Neuronal stem cell (in vitro differentiated cells): ENCODE results near the gene EGR1.

ENCODE experiments used
- DNase-seq: peaks from one replicate; pipeline ENCODE4 v3.0.0-alpha.2; 2013; ENCODE audit warnings: low spot score
- H2AFZ ChIP-seq: one replicate; pipeline ENCODE4 v1.6.1; 2013; ENCODE audit warnings: mild to moderate bottlenecking, low read length, inconsistent platforms
- H2AK5ac ChIP-seq: 2 replicates; pipeline ENCODE4 v1.6.1; 2013; ENCODE audit warnings: low read depth, mild to moderate bottlenecking, inconsistent platforms, low read length, moderate library complexity, mixed read lengths
- H2BK120ac ChIP-seq: 2 replicates; pipeline ENCODE4 v1.6.1; 2013; ENCODE audit warnings: low read depth, mild to moderate bottlenecking, inconsistent platforms, low read length, moderate library complexity, mixed read lengths
- H2BK12ac ChIP-seq: one replicate; pipeline ENCODE4 v1.6.1; 2013; ENCODE audit warnings: low read length, inconsistent platforms
- H2BK15ac ChIP-seq: 2 replicates; pipeline ENCODE4 v1.6.1; 2013; ENCODE audit warnings: mild to moderate bottlenecking, low read length, inconsistent platforms, mixed read lengths
- H2BK5ac ChIP-seq: one replicate; pipeline ENCODE4 v1.6.1; 2013; ENCODE audit warnings: inconsistent platforms, mild to moderate bottlenecking, low read length, moderate library complexity
- H3K14ac ChIP-seq: one replicate; pipeline ENCODE4 v1.6.1; 2013; ENCODE audit warnings: low read length, inconsistent platforms
- H3K18ac ChIP-seq: 2 replicates; pipeline ENCODE4 v1.6.1; 2013; ENCODE audit warnings: low read length, inconsistent platforms
- H3K23ac ChIP-seq: 2 replicates; pipeline ENCODE4 v1.6.1; 2013; ENCODE audit warnings: low read depth, mild to moderate bottlenecking, mixed read lengths, low read length, inconsistent platforms; ENCODE audit not compliant: poor library complexity
- H3K27ac ChIP-seq: replicated peaks from 3 replicates; pipeline ENCODE4 v1.5.1; 2013; ENCODE audit warnings: low read length, inconsistent platforms
- H3K27me3 ChIP-seq, 3 experiments: 2 replicates each; pipeline ENCODE4 v1.6.1; 2013; ENCODE audit warnings: low read length in 3 of 3, mild to moderate bottlenecking in 2 of 3, inconsistent platforms in 1 of 3, low read depth in 1 of 3, mixed read lengths in 1 of 3, moderate library complexity in 1 of 3; ENCODE audit not compliant: control insufficient read depth in 3 of 3, insufficient read depth in 3 of 3
- H3K36me3 ChIP-seq, 2 donors: replicated peaks in 1 of 2; 2 replicates each; pipeline ENCODE4 v1.6.1; 2013; ENCODE audit warnings: low read length in 2 of 2; ENCODE audit not compliant: control insufficient read depth in 2 of 2, insufficient read depth in 2 of 2
- H3K4ac ChIP-seq: 2 replicates; pipeline ENCODE4 v1.6.1; 2013; ENCODE audit warnings: inconsistent platforms, mild to moderate bottlenecking, low read length, moderate library complexity
- H3K4me1 ChIP-seq, 2 donors: 1 replicate in 1 of 2; 2 replicates in 1 of 2; pipeline ENCODE4 v1.6.1; 2013; ENCODE audit warnings: low read length in 2 of 2, low read depth in 1 of 2; ENCODE audit not compliant: control insufficient read depth in 2 of 2, insufficient read depth in 1 of 2
- H3K4me2 ChIP-seq: one replicate; pipeline ENCODE4 v1.6.1; 2013; ENCODE audit warnings: mild to moderate bottlenecking, low read length, inconsistent platforms; ENCODE audit not compliant: insufficient read depth, poor library complexity, severe bottlenecking
- H3K4me3 ChIP-seq, 2 donors: 2 replicates each; pipeline ENCODE4 v1.5.1; 2013; ENCODE audit warnings: low read length in 2 of 2, mild to moderate bottlenecking in 2 of 2, inconsistent platforms in 1 of 2, moderate library complexity in 1 of 2
- H3K79me1 ChIP-seq: one replicate; pipeline ENCODE4 v1.6.1; 2013; ENCODE audit warnings: low read depth, mild to moderate bottlenecking, inconsistent platforms, low read length, moderate library complexity
- H3K9ac ChIP-seq: one replicate; pipeline ENCODE4 v1.6.1; 2013; ENCODE audit warnings: mild to moderate bottlenecking, low read depth, low read length, inconsistent platforms; ENCODE audit not compliant: poor library complexity
- H3K9me3 ChIP-seq, 2 donors: replicated peaks in 1 of 2; 2 replicates each; pipeline versions ENCODE3 to v1.6.1; 2013; ENCODE audit warnings: low read length in 2 of 2, mild to moderate bottlenecking in 2 of 2, inconsistent platforms in 1 of 2, low read depth in 1 of 2, mixed read lengths in 1 of 2, moderate library complexity in 1 of 2; ENCODE audit not compliant: control insufficient read depth in 2 of 2, insufficient read depth in 1 of 2
- H4K8ac ChIP-seq: one replicate; pipeline ENCODE4 v1.6.1; 2013; ENCODE audit warnings: low read depth, mild to moderate bottlenecking, inconsistent platforms, low read length, moderate library complexity
- H4K91ac ChIP-seq: one replicate; pipeline ENCODE4 v1.6.1; 2013; ENCODE audit warnings: low read length, low read depth, mild to moderate bottlenecking, inconsistent platforms; ENCODE audit not compliant: poor library complexity
- WGBS, 2 donors: extraction: QIAGEN DNeasy Blood & Tissue Kit; methylation state at CpG; one replicate each; pipeline ENCODE4 v1.1.7; 2013; ENCODE audit warnings: missing lambda C conversion rate in 2 of 2, mixed read lengths in 1 of 2; ENCODE audit not compliant: insufficient read length in 2 of 2, insufficient replicate concordance in 1 of 2; ENCODE audit errors: extremely low coverage in 2 of 2; 5-methylcytosine and 5-hydroxymethylcytosine counted together

The EGR1 gene

DNA sequence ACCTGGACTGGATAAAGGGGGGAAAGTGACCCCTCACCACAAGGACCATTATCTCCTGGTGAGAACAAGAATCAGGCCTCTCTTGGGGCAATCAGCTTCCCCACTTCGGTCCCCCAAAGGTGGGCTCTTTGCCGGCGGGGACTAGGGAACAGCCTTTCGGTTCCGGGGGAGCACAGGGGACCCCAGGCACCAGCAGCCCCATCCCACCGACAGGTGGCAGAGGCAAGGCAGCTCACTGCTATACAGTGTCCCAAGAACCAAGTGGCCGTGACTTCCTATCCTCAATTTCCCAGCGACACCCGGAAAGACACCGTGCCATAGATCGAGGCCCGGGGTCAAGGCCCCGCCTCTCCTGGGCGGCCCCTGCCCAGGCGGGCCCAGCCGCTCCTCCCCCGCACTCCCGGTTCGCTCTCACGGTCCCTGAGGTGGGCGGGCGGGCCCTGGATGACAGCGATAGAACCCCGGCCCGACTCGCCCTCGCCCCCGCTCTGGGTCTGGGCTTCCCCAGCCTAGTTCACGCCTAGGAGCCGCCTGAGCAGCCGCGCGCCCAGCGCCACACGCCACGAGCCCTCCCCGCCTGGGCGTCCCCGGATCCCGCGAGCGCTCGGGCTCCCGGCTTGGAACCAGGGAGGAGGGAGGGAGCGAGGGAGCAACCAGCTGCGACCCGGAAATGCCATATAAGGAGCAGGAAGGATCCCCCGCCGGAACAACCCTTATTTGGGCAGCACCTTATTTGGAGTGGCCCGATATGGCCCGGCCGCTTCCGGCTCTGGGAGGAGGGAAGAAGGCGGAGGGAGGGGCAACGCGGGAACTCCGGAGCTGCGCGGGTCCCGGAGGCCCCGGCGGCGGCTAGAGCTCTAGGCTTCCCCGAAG is 655 bp upstream of the EGR1 start:
- Histone ChIP-seq H3K9ac (peak overlapping the region; percentile 97), H2BK120ac (no peak overlapping the region), H3K18ac (peak overlapping the region; percentile 100), H3K27me3 (peaks cover 0 to 17% (median 2%) of the 10 kb centered on the region in 3 experiments), H3K4me1 (peaks cover 15 to 30% of the 10 kb centered on the region in 2 donors), H3K4ac (no peak overlapping the region), H2BK12ac (peak overlapping the region; percentile 6), H4K91ac (peak overlapping the region; percentile 81), H3K4me3 (peak overlapping the region; percentile 89 to 95), H3K9me3 (no peaks in the 10 kb centered on the region), H3K4me2 (peak overlapping the region; percentile 93), H4K8ac (no peak overlapping the region), H3K14ac (peak overlapping the region; percentile 91), H2AFZ (peak overlapping the region; percentile 100), H2AK5ac (no peak overlapping the region), H2BK15ac (peak overlapping the region; percentile 93), H3K36me3 (peaks cover 15 to 31% of the 10 kb centered on the region in 2 donors), H3K27ac (peak overlapping the region; percentile 87), H3K23ac (peak overlapping the region; percentile 94), H3K79me1 (peaks cover 13% of the 10 kb centered on the region), H2BK5ac (peak overlapping the region; percentile 96)
- no CpG with 5 or more reads among the region's 64 CpGs for WGBS, 2 donors
- DNase-seq: peak; percentile 100

DNA sequence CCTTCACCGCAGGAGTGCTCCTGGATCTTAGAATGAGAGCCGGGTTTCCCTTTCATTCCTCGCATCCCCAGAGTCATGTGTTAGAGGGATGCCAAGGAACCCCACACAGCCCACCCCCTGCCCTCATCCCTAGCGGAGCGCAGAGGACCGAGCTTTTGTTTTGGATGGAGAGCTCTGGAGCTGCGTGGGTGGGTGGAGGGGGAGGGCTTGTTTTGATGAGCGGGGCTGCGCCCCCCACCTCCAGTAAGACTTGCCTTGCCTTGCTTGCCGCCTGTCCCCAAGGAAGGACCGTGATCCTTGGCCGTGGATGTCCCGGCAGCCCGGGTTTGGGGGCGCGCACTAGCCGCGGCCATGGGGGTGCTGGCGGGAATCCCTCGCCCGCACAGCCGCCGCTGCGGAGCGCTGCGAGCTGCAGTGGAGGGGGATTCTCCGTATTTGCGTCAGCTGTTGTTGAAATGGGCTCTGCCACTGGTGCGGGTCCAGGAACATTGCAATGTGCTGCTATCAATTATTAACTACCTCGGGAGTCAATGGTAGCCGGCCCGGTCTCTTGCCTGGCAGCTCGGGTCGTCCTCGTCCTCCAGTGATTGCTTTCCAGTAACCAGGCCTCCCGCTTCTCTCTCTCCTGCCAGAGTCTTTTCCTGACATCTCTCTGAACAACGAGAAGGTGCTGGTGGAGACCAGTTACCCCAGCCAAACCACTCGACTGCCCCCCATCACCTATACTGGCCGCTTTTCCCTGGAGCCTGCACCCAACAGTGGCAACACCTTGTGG is 1.0 kb downstream of the EGR1 start:
- H4K91ac ChIP-seq: no peak overlapping the region
- H3K23ac ChIP-seq: peak overlapping the region; percentile 76
- H3K27ac ChIP-seq: no peak overlapping the region
- peaks cover 13% of the 10 kb centered on the region for H3K79me1 ChIP-seq
- no peak overlapping the region for H4K8ac ChIP-seq
- peaks cover 15 to 30% of the 10 kb centered on the region in 2 donors for H3K4me1 ChIP-seq
- H2BK12ac ChIP-seq: no peak overlapping the region
- no peak for DNase-seq
- H3K4ac ChIP-seq: no peak overlapping the region
- no peak overlapping the region for H2BK5ac ChIP-seq
- H2BK15ac ChIP-seq: no peak overlapping the region
- H3K4me3 ChIP-seq: peak overlapping the region; percentile 89 to 95
- H3K14ac ChIP-seq: no peak overlapping the region
- H2AFZ ChIP-seq: peak overlapping the region; percentile 100
- H3K9ac ChIP-seq: peak overlapping the region; percentile 96
- no peak overlapping the region for H2BK120ac ChIP-seq
- no peaks in the 10 kb centered on the region for H3K9me3 ChIP-seq
- peaks cover 0 to 17% (median 2%) of the 10 kb centered on the region in 3 experiments for H3K27me3 ChIP-seq
- no CpG with 5 or more reads among the region's 39 CpGs for WGBS, 2 donors
- H3K4me2 ChIP-seq: peak overlapping the region; percentile 99
- no peak overlapping the region for H2AK5ac ChIP-seq
- no peak overlapping the region for H3K18ac ChIP-seq
- H3K36me3 ChIP-seq: peaks cover 15 to 31% of the 10 kb centered on the region in 2 donors

DNA sequence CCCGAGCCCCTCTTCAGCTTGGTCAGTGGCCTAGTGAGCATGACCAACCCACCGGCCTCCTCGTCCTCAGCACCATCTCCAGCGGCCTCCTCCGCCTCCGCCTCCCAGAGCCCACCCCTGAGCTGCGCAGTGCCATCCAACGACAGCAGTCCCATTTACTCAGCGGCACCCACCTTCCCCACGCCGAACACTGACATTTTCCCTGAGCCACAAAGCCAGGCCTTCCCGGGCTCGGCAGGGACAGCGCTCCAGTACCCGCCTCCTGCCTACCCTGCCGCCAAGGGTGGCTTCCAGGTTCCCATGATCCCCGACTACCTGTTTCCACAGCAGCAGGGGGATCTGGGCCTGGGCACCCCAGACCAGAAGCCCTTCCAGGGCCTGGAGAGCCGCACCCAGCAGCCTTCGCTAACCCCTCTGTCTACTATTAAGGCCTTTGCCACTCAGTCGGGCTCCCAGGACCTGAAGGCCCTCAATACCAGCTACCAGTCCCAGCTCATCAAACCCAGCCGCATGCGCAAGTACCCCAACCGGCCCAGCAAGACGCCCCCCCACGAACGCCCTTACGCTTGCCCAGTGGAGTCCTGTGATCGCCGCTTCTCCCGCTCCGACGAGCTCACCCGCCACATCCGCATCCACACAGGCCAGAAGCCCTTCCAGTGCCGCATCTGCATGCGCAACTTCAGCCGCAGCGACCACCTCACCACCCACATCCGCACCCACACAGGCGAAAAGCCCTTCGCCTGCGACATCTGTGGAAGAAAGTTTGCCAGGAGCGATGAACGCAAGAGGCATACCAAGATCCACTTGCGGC is 1.8 kb downstream of the EGR1 start:
- no peak overlapping the region for H4K91ac ChIP-seq
- peaks cover 15 to 31% of the 10 kb centered on the region in 2 donors for H3K36me3 ChIP-seq
- no peak overlapping the region for H2BK12ac ChIP-seq
- H3K27ac ChIP-seq: no peak overlapping the region
- peak overlapping the region; percentile 89 to 95 for H3K4me3 ChIP-seq
- peaks cover 15 to 30% of the 10 kb centered on the region in 2 donors for H3K4me1 ChIP-seq
- no peak overlapping the region for H2AK5ac ChIP-seq
- H3K14ac ChIP-seq: peak overlapping the region; percentile 31
- no CpG with 5 or more reads among the region's 45 CpGs for WGBS, 2 donors
- no peak overlapping the region for H3K4ac ChIP-seq
- H3K79me1 ChIP-seq: peaks cover 13% of the 10 kb centered on the region
- DNase-seq: no peak
- no peak overlapping the region for H2BK15ac ChIP-seq
- H3K27me3 ChIP-seq: peaks cover 0 to 17% (median 2%) of the 10 kb centered on the region in 3 experiments
- peak overlapping the region; percentile 100 for H2AFZ ChIP-seq
- peak overlapping the region; percentile 99 for H3K4me2 ChIP-seq
- peak overlapping the region; percentile 11 for H2BK5ac ChIP-seq
- H2BK120ac ChIP-seq: no peak overlapping the region
- H4K8ac ChIP-seq: no peak overlapping the region
- peak overlapping the region; percentile 21 for H3K23ac ChIP-seq
- no peaks in the 10 kb centered on the region for H3K9me3 ChIP-seq
- H3K9ac ChIP-seq: peak overlapping the region; percentile 81
- no peak overlapping the region for H3K18ac ChIP-seq
